IMR-90 (cell line): ENCODE data around the gene INAFM1. TPM values are rescaled to one million over a fixed set of nuclear protein-coding genes. Genes with fewer than 3 reads are reported as not detected.

Source experiments
- ATAC-seq: fragments of 200-7000 bp; cut with Tn5 transposase; 2 replicates; pipeline ENCODE4 v1.9.1; 2020; ENCODE audit warnings: low read depth, mild to moderate bottlenecking, moderate library complexity
- BruUV-seq: library from RNA; stranded (reverse); fragments of 400-500 nt; replicated peaks from 2 replicates; lab custom pipeline; 2021; lab: Mats Ljungman, UMichigan
- CTCF ChIA-PET: fragments of 300-600 bp; formaldehyde crosslinking; extraction: SDS; loops from one replicate; lab custom pipeline; 2021; ENCODE audit warnings: antibody characterized with exemption; lab: Yijun Ruan, JAX
- POLR2A ChIA-PET: fragments of 300-600 bp; sonication (Branson Sonifier 250); formaldehyde crosslinking; loops from one replicate; lab custom pipeline; 2022; ENCODE audit warnings: antibody characterized with exemption; ENCODE audit not compliant: unreplicated experiment; lab: Charles Lee
- DNase-seq: peaks from one replicate; pipeline ENCODE4 v3.0.0; 2013
- H2AFZ ChIP-seq: replicated peaks from 2 replicates; pipeline ENCODE3; 2013; ENCODE audit warnings: low read length, mild to moderate bottlenecking; ENCODE audit not compliant: poor library complexity
- H2AK5ac ChIP-seq: 2 replicates; pipeline ENCODE4 v1.6.1; 2013; ENCODE audit warnings: low read depth, low read length, inconsistent platforms
- H2AK9ac ChIP-seq: replicated peaks from 2 replicates; pipeline ENCODE3; 2013; ENCODE audit warnings: mild to moderate bottlenecking, low read depth, low read length, moderate library complexity; ENCODE audit not compliant: poor library complexity
- H2BK120ac ChIP-seq: 2 replicates; pipeline ENCODE4 v1.6.1; 2013; ENCODE audit warnings: low read depth, low read length, inconsistent platforms
- H2BK15ac ChIP-seq: 3 replicates; pipeline ENCODE4 v1.6.1; 2013; ENCODE audit warnings: low read depth, low read length, inconsistent platforms
- H2BK20ac ChIP-seq: 2 replicates; pipeline ENCODE4 v1.6.1; 2013; ENCODE audit warnings: low read depth, mild to moderate bottlenecking, inconsistent platforms, low read length, moderate library complexity
- H2BK5ac ChIP-seq: 2 replicates; pipeline ENCODE4 v1.6.1; 2013; ENCODE audit warnings: mild to moderate bottlenecking, low read depth, low read length, inconsistent platforms; ENCODE audit not compliant: poor library complexity, severe bottlenecking
- H3K14ac ChIP-seq: replicated peaks from 2 replicates; pipeline ENCODE4 v1.6.1; 2013; ENCODE audit warnings: low read depth, low read length, inconsistent platforms
- H3K18ac ChIP-seq: 2 replicates; pipeline ENCODE4 v1.6.1; 2013; ENCODE audit warnings: low read depth, low read length, control low read depth
- H3K23ac ChIP-seq: 2 replicates; pipeline ENCODE4 v1.6.1; 2013; ENCODE audit warnings: low read depth, low read length, inconsistent platforms
- H3K27ac ChIP-seq: 2 replicates; pipeline ENCODE4 v1.5.1; 2013; ENCODE audit warnings: mild to moderate bottlenecking, control low read depth, low read length; ENCODE audit not compliant: insufficient read depth
- H3K27me3 ChIP-seq: 2 replicates; pipeline ENCODE4 v1.6.1; 2013; ENCODE audit warnings: low read length; ENCODE audit not compliant: control insufficient read depth, insufficient read depth
- H3K36me3 ChIP-seq: 2 replicates; pipeline ENCODE4 v1.6.1; 2013; ENCODE audit warnings: low read length, mixed read lengths; ENCODE audit not compliant: control insufficient read depth, insufficient read depth
- H3K4ac ChIP-seq: 2 replicates; pipeline ENCODE4 v1.6.1; 2013; ENCODE audit warnings: low read depth, low read length, inconsistent platforms
- H3K4me1 ChIP-seq: 2 replicates; pipeline ENCODE4 v1.6.1; 2013; ENCODE audit warnings: low read length, mixed read lengths; ENCODE audit not compliant: control insufficient read depth, insufficient read depth
- H3K4me2 ChIP-seq: 2 replicates; pipeline ENCODE4 v1.6.1; 2013; ENCODE audit warnings: low read depth, mild to moderate bottlenecking, control low read depth, low read length, moderate library complexity
- H3K4me3 ChIP-seq: 2 replicates; pipeline ENCODE4 v1.5.1; 2013; ENCODE audit warnings: low read depth, mild to moderate bottlenecking, control low read depth, low read length, moderate library complexity; ENCODE audit not compliant: insufficient read depth
- H3K56ac ChIP-seq: 2 replicates; pipeline ENCODE4 v1.6.1; 2013; ENCODE audit warnings: low read length, inconsistent platforms; ENCODE audit not compliant: insufficient read depth; ENCODE audit errors: extremely low read depth
- H3K79me1 ChIP-seq, 2 experiments: 2 replicates each; pipeline ENCODE4 v1.6.1; 2013; ENCODE audit warnings: low read length in 2 of 2, inconsistent platforms in 1 of 2, low read depth in 1 of 2
- H3K9ac ChIP-seq: 2 replicates; pipeline ENCODE4 v1.6.1; 2013; ENCODE audit warnings: low read depth, low read length, control low read depth
- H3K9me1 ChIP-seq: 2 replicates; pipeline ENCODE4 v1.6.1; 2013; ENCODE audit warnings: low read length, inconsistent platforms; ENCODE audit not compliant: insufficient read depth
- H3K9me3 ChIP-seq: 2 replicates; pipeline ENCODE4 v1.6.1; 2013; ENCODE audit warnings: low read length; ENCODE audit not compliant: control insufficient read depth, insufficient read depth
- H4K20me1 ChIP-seq: 2 replicates; pipeline ENCODE4 v1.6.1; 2013; ENCODE audit warnings: low read length, inconsistent platforms; ENCODE audit not compliant: insufficient read depth
- H4K5ac ChIP-seq: 2 replicates; pipeline ENCODE4 v1.6.1; 2013; ENCODE audit warnings: mild to moderate bottlenecking, low read depth, low read length, control low read depth
- H4K8ac ChIP-seq, 2 experiments: 2 replicates each; pipeline ENCODE4 v1.6.1; 2013; ENCODE audit warnings: low read depth in 2 of 2, low read length in 2 of 2, control low read depth in 1 of 2, inconsistent platforms in 1 of 2
- H4K91ac ChIP-seq: 2 replicates; pipeline ENCODE4 v1.6.1; 2013; ENCODE audit warnings: low read depth, low read length, inconsistent platforms; ENCODE audit not compliant: insufficient read depth
- CHD1 ChIP-seq: IDR thresholded peaks from 2 replicates; pipeline ENCODE4 v1.6.1; 2012; ENCODE audit warnings: low read depth, low read length, improper control_type of control experiment
- WGBS, 2 experiments: methylation state at CpG; one replicate each; pipeline versions ENCODE4 v1.1.5 to v1.1.7; 2013; ENCODE audit warnings: missing lambda C conversion rate in 2 of 2; ENCODE audit not compliant: insufficient read length in 1 of 2; ENCODE audit errors: extremely low coverage in 2 of 2; 5-methylcytosine and 5-hydroxymethylcytosine counted together
- dilution Hi-C: fragments of 300-500 bp; cut with HindIII; formaldehyde crosslinking; loops from one replicate; pipeline ENCODE4 v1.14.3; 2018; ENCODE audit warnings: low sequenced_read_pairs; ENCODE audit not compliant: unreplicated experiment
- in situ Hi-C: fragments of 300-500 bp; cut with MboI; formaldehyde crosslinking; loops from 3 replicates; pipeline ENCODE4 v1.14.3; 2019; ENCODE audit warnings: low sequenced_read_pairs, inconsistent platforms, mixed read lengths
- intact Hi-C: fragments of 100-400 bp; cut with micrococcal nuclease; formaldehyde crosslinking; loops from 2 replicates; pipeline ENCODE4 v1.10.0; 2022
- polyA plus RNA-seq, 3 experiments: library from polyadenylated mRNA; depleted of rRNA; stranded (reverse); fragments of >200 nt; gene quantifications; 2 replicates each; pipeline ENCODE4 v1.2.3, GENCODE V29; 2012; ENCODE audit warnings: low replicate concordance in 1 of 3
- total RNA-seq: library from RNA; depleted of rRNA; stranded (reverse); fragments of >200 nt; gene quantifications from 2 replicates; pipeline ENCODE4 v1.2.3, GENCODE V29; 2012

INAFM1 gene
- total and polyA plus RNA-seq, 2 of the 4 experiments (the other 2 are of a cell fraction): 0.36 to 7.8 TPM

- Histone ChIP-seq H2BK5ac (no peak overlapping the region), H4K5ac (no peak overlapping the region), H3K4ac (no peak overlapping the region), H3K9ac (no peak overlapping the region), H3K36me3 (peaks cover 47% of the 10 kb centered on the region), H3K18ac (no peak overlapping the region), H4K91ac (no peak overlapping the region), H4K20me1 (no peaks in the 10 kb centered on the region), H3K4me2 (no peak overlapping the region), H2AK9ac (no peak overlapping the region), H3K9me3 (no peaks in the 10 kb centered on the region), H2AFZ (peak overlapping the region; percentile 41), H3K9me1 (no peaks in the 10 kb centered on the region), H2BK120ac (no peak overlapping the region), H3K4me1 (no peaks in the 10 kb centered on the region), H3K4me3 (no peak overlapping the region), H2AK5ac (no peak overlapping the region), H3K27ac (no peak overlapping the region), H4K8ac (no peak overlapping the region), H3K23ac (no peak overlapping the region), H3K27me3 (no peaks in the 10 kb centered on the region), H3K56ac (no peak overlapping the region), H3K79me1 (peaks cover 14 to 36% of the 10 kb centered on the region in 2 experiments; a peak in 3 of 4 replicates), H3K14ac (no peak overlapping the region), H2BK20ac (no peak overlapping the region), H2BK15ac (no peak overlapping the region)
- TF ChIP-seq CHD1: no peak
- BruUV-seq: no TSS peak
- DNase-seq: no peak
- no peak for ATAC-seq
- dilution Hi-C loops: no loop called here
- 100% methylated on average over 8 of the region's 21 CpGs; no CpG with 5 or more reads in 1 of the 2 experiments for WGBS, 2 experiments
- intact Hi-C loops: no loop called here
- ChIA-PET CTCF (no interaction called here), POLR2A (no interaction called here)
- in situ Hi-C loops: no loop called here
These were observed 8.2 kb upstream of the INAFM1 start for GRCh38 chr19:47266401-47266941.
